Fibroblast of lung (primary cell): ENCODE results near the gene UCP3. TPM values are rescaled to one million over a fixed set of nuclear protein-coding genes. Genes with fewer than 3 reads are reported as not detected.

Experiments used
- DNase-seq, 2 donors: peaks; one replicate each; pipeline versions ENCODE4 v3.0.0 to v3.0.0-alpha.2; 2010; ENCODE audit warnings: low read depth in 2 of 2
- H2AFZ ChIP-seq: 2 replicates; pipeline ENCODE4 v1.5.1; 2012; ENCODE audit warnings: low read length, control low read depth, inconsistent platforms
- H3K27ac ChIP-seq: 2 replicates; pipeline ENCODE4 v1.5.1; 2011; ENCODE audit warnings: low read length, control low read depth; ENCODE audit not compliant: insufficient read depth
- H3K27me3 ChIP-seq: 2 replicates; pipeline ENCODE4 v1.5.1; 2011; ENCODE audit warnings: mild to moderate bottlenecking, low read length; ENCODE audit not compliant: control insufficient read depth, insufficient read depth
- H3K36me3 ChIP-seq: 2 replicates; pipeline ENCODE4 v1.5.1; 2011; ENCODE audit warnings: low read length; ENCODE audit not compliant: control insufficient read depth, insufficient read depth
- H3K4me1 ChIP-seq: 2 replicates; pipeline ENCODE4 v1.5.1; 2011; ENCODE audit warnings: low read length; ENCODE audit not compliant: control insufficient read depth, insufficient read depth; ENCODE audit errors: extremely low read depth
- H3K4me2 ChIP-seq: 2 replicates; pipeline ENCODE4 v1.5.1; 2011; ENCODE audit warnings: low read length, control low read depth; ENCODE audit not compliant: insufficient read depth; ENCODE audit errors: extremely low read depth
- H3K4me3 ChIP-seq, 4 experiments: fragments of 200-600 bp in 1 of 4; sonication (generic) in 1 of 4; replicated peaks in 1 of 4; 2 replicates each; pipeline ENCODE4 v1.5.1; 2011 to 2016; ENCODE audit warnings: low read length in 4 of 4, low read depth in 3 of 4, mild to moderate bottlenecking in 3 of 4, control low read depth in 2 of 4, inconsistent platforms in 1 of 4, mixed read lengths in 1 of 4; ENCODE audit not compliant: insufficient read depth in 1 of 4; ENCODE audit errors: control extremely low read depth in 1 of 4
- H3K79me2 ChIP-seq: 2 replicates; pipeline ENCODE4 v1.5.1; 2012; ENCODE audit warnings: mild to moderate bottlenecking, low read length, inconsistent platforms; ENCODE audit not compliant: control insufficient read depth, insufficient read depth
- H3K9ac ChIP-seq: 2 replicates; pipeline ENCODE4 v1.5.1; 2011; ENCODE audit warnings: mild to moderate bottlenecking, low read length, control low read depth; ENCODE audit not compliant: insufficient read depth
- H3K9me3 ChIP-seq: 2 replicates; pipeline ENCODE4 v1.5.1; 2012; ENCODE audit warnings: low read depth, low read length; ENCODE audit not compliant: control insufficient read depth, insufficient read depth
- H4K20me1 ChIP-seq: 2 replicates; pipeline ENCODE4 v1.5.1; 2011; ENCODE audit warnings: low read length; ENCODE audit not compliant: control insufficient read depth, insufficient read depth; ENCODE audit errors: extremely low read depth
- CTCF ChIP-seq, 2 donors: IDR thresholded peaks in 1 of 2; conservative IDR thresholded peaks in 1 of 2; 1 replicate in 1 of 2; 2 replicates in 1 of 2; pipeline ENCODE4 v1.5.1; 2011 to 2012; ENCODE audit warnings: low read length in 2 of 2, control low read depth in 1 of 2, inconsistent platforms in 1 of 2, low read depth in 1 of 2, mild to moderate bottlenecking in 1 of 2
- EZH2 ChIP-seq: IDR thresholded peaks from 2 replicates; pipeline ENCODE4 v1.5.1; 2012; ENCODE audit warnings: low read length, control low read depth, mild to moderate bottlenecking; ENCODE audit errors: missing control alignments
- polyA plus RNA-seq, 2 donors: library from polyadenylated mRNA; depleted of rRNA in 1 of 2; stranded (reverse) in 1 of 2; unstranded in 1 of 2; fragments of >200 nt; gene quantifications; 2 replicates each; pipeline ENCODE4 v1.2.1, GENCODE V29; 2011 to 2012; ENCODE audit warnings: missing spikeins in 1 of 2
- total RNA-seq: library from RNA; depleted of rRNA; stranded (reverse); fragments of >200 nt; gene quantifications from 2 replicates; pipeline ENCODE4 v1.2.1, GENCODE V29; 2014

The UCP3 gene
- total and polyA plus RNA-seq, 2 donors (not counting 1 experiment from before 2014, with no cell fraction given): 0.18 to 0.33 TPM

GRCh38 chr11:74055938-74056337 lies 47.1 kb upstream of the UCP3 start:
- no peak overlapping the region for H2AFZ ChIP-seq
- DNase-seq: peak; percentile 70 to 79
- peaks cover 4% of the 10 kb centered on the region for H3K4me1 ChIP-seq
- no peak overlapping the region for H3K9ac ChIP-seq
- H3K9me3 ChIP-seq: no peaks in the 10 kb centered on the region
- no peaks in the 10 kb centered on the region for H3K79me2 ChIP-seq
- H3K36me3 ChIP-seq: no peaks in the 10 kb centered on the region
- H3K4me2 ChIP-seq: no peak overlapping the region
- no peak overlapping the region for H3K4me3 ChIP-seq
- TF ChIP-seq EZH2 (no peak), CTCF (conservative IDR thresholded peaks at IDR 0.05 in 1 of 2, IDR thresholded peaks at IDR 0.05 in 1 of 2; ENCODE audit: low read depth in 1 of 2, low read length in 2 of 2) (no peak)
- no peaks in the 10 kb centered on the region for H4K20me1 ChIP-seq
- H3K27ac ChIP-seq: no peak overlapping the region
- H3K27me3 ChIP-seq: no peaks in the 10 kb centered on the region

DNA sequence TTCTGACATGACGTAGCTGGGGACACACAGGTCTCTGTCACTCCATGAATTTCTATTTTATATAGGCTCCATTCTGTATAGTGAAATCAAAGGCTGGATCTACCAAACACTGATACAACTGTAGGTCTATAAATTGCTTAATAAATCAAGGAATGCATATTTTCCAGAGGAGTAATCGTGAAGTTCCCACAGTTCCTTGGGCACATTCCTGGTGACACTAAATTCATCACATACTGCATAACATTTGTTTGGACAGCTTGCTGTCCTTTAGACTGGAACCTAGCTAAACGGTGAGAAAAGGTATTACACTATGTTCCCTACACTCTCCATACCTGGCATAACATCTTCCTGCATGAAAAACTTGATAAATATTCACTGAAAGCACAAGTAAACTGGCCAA lies 41.6 kb upstream of the UCP3 start:
- no peaks in the 10 kb centered on the region for H3K79me2 ChIP-seq
- peaks cover 3% of the 10 kb centered on the region for H3K36me3 ChIP-seq
- peaks cover 5% of the 10 kb centered on the region for H3K4me1 ChIP-seq
- no peak overlapping the region for H2AFZ ChIP-seq
- no peaks in the 10 kb centered on the region for H3K27me3 ChIP-seq
- no peaks in the 10 kb centered on the region for H3K9me3 ChIP-seq
- DNase-seq: no peak
- H3K4me2 ChIP-seq: no peak overlapping the region
- H3K4me3 ChIP-seq: no peak overlapping the region
- H4K20me1 ChIP-seq: no peaks in the 10 kb centered on the region
- no peak overlapping the region for H3K9ac ChIP-seq
- no peak for TF ChIP-seq EZH2
- no peak for TF ChIP-seq CTCF (conservative IDR thresholded peaks at IDR 0.05 in 1 of 2, IDR thresholded peaks at IDR 0.05 in 1 of 2; ENCODE audit: low read depth in 1 of 2, low read length in 2 of 2)
- H3K27ac ChIP-seq: no peak overlapping the region

DNA sequence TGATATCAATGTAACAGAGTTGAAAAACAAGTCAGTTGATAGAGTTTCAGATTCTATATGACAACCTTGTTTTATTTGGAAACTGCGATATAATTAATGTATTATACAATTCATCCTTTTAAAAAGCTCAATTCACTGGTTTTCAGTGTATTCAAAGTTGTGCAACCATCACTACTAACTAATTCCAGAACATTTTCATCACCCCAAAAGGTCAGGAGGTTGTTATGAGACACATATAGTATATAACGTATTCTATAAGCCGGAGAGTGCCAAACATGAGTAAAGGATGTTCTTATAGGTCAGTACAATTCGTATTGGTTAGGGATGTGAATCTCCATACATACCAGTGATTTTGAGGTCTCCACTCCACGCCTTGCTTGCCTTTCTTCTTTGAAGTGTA lies 40.1 kb upstream of the UCP3 start:
- Histone ChIP-seq H4K20me1 (no peaks in the 10 kb centered on the region), H3K79me2 (no peaks in the 10 kb centered on the region), H3K27ac (no peak overlapping the region), H3K27me3 (no peaks in the 10 kb centered on the region), H2AFZ (no peak overlapping the region), H3K4me1 (peaks cover 5% of the 10 kb centered on the region), H3K4me3 (no peak overlapping the region), H3K9me3 (no peaks in the 10 kb centered on the region), H3K9ac (no peak overlapping the region), H3K4me2 (no peak overlapping the region), H3K36me3 (peaks cover 3% of the 10 kb centered on the region)
- DNase-seq: peak in 1 of 2 donors; percentile 52
- TF ChIP-seq EZH2: no peak
- no peak for TF ChIP-seq CTCF (conservative IDR thresholded peaks at IDR 0.05 in 1 of 2, IDR thresholded peaks at IDR 0.05 in 1 of 2; ENCODE audit: low read depth in 1 of 2, low read length in 2 of 2)
